ENCODE measurements around the gene SEMA4D.

SEMA4D gene

DNA sequence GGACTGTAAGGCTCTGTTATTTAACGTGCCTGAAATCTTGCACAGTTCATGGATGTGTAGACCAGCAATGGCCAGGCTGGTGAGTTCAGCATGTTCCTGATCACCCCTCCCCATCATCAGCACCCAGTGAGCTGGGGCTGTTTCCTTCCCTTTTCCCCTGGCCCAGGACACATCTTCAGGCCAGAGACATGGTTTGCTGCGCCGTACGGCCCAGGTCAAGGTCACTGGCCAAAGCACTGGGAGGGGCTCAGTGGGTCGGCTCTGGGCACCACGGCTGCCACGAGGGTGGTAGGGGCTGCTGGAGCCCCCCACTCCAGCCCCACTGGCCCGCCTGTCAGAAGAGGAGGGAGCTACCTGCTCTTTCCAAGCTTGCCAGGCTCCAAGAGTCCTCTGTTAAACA lies 55.9 kb downstream of the SEMA4D start:
- no peak for TF ChIP-seq POLR2A (IDR thresholded peaks at IDR 0.05; ENCODE audit: low read depth, low read length)
- DNase-seq (ENCODE audit: insufficient read length, low spot score), result no peak
- FAIRE-seq, result no peak

- FAIRE-seq, result no peak
- DNase-seq (ENCODE audit: insufficient read length, low spot score), result no peak
- no peak for TF ChIP-seq POLR2A (IDR thresholded peaks at IDR 0.05; ENCODE audit: low read depth, low read length)
Measured at GRCh38 chr9:89441655-89441970, 56.3 kb downstream of the SEMA4D start.

- DNase-seq (ENCODE audit: insufficient read length, low spot score) (no peak), FAIRE-seq (no peak)
- no peak for TF ChIP-seq POLR2A (IDR thresholded peaks at IDR 0.05; ENCODE audit: low read depth, low read length)
Measured at GRCh38 chr9:89440951-89441654, 56.8 kb downstream of the SEMA4D start.

DNA sequence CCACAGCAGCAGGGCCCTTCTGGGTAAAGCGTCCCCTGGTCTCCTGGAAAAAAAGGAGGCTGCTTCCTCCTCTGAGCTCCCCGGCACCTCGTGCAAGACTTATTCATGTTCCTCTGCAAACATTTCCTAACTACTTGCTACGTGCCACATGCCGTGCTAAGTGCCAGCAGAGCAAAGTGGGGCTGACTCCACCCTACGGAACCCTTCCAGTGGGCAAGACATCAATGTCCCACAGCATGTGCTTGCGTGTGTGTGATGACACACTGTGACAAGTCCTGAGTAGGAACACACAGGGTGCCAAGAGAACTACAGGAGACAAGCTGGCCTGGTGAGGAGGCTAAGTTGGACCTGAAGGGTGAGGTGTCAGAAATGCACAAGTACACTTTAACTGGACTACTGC lies 57.4 kb downstream of the SEMA4D start:
- no peak for TF ChIP-seq POLR2A (IDR thresholded peaks at IDR 0.05; ENCODE audit: low read depth, low read length)
- FAIRE-seq (no peak), DNase-seq (ENCODE audit: insufficient read length, low spot score) (no peak)

- TF ChIP-seq POLR2A (IDR thresholded peaks at IDR 0.05; ENCODE audit: low read depth, low read length), result no peak
- DNase-seq (ENCODE audit: insufficient read length, low spot score), result no peak
- no peak for FAIRE-seq
Measured at GRCh38 chr9:89440046-89440445, 57.9 kb downstream of the SEMA4D start.

- no peak for TF ChIP-seq POLR2A (IDR thresholded peaks at IDR 0.05; ENCODE audit: low read depth, low read length)
- FAIRE-seq (no peak), DNase-seq (ENCODE audit: insufficient read length, low spot score) (no peak)
Measured at GRCh38 chr9:89439571-89439970, 58.3 kb downstream of the SEMA4D start.

GRCh38 chr9:89438194-89438593 lies 59.7 kb downstream of the SEMA4D start:
- DNase-seq (ENCODE audit: insufficient read length, low spot score) (no peak), FAIRE-seq (no peak)
- no peak for TF ChIP-seq POLR2A (IDR thresholded peaks at IDR 0.05; ENCODE audit: low read depth, low read length)

DNA sequence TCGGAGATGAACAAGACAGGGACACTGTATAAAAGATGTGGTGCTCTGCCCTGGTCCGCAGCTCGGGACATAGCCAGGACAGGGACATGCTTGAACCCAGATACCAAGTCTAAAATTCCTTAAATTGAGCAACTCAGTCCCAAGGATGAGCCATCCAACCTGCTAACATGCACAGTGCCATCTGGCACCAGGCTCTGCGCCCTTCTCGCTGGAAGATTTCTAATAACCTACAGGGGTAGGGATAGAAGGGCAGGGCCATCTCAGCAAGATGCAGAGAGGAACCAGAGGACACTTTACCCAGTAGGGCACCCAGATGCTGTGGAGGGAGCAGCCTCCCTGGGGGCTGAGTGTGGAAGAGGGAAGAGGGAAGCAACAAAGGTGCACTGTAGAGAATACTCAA lies 60.1 kb downstream of the SEMA4D start:
- no peak for DNase-seq (ENCODE audit: insufficient read length, low spot score)
- TF ChIP-seq POLR2A (IDR thresholded peaks at IDR 0.05; ENCODE audit: low read depth, low read length), result no peak
- FAIRE-seq, result no peak

GRCh38 chr9:89436963-89437625 lies 60.8 kb downstream of the SEMA4D start:
- FAIRE-seq (no peak), DNase-seq (ENCODE audit: insufficient read length, low spot score) (no peak)

DNA sequence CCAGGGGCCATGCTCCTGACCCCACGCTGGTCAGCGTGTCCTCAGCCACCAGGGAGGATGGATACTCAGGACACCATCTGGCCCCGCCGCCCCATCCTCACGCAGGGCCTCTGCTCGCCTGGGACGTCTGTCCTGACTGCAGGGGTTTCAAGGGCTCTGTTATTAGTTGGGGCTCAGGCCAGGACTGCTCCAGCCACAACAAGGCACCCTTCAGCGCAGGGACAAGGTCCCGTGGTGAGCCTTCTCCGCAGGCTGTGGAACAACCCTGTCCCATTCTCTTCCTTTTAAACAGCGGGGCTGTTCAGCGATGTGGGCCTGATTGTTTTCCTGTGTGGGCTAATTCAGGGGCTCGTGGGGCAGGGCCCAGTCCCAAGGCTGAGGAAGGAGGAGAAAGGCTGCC lies 61.6 kb downstream of the SEMA4D start:
- TF ChIP-seq POLR2A (IDR thresholded peaks at IDR 0.05; ENCODE audit: low read depth, low read length), result no peak
- no peak for FAIRE-seq
- no peak for DNase-seq (ENCODE audit: insufficient read length, low spot score)

More at GRCh38 chr9:89436963-89437625, 60.8 kb downstream of the SEMA4D start:
- TF ChIP-seq POLR2A (IDR thresholded peaks at IDR 0.05; ENCODE audit: low read depth, low read length), result no peak

DNA sequence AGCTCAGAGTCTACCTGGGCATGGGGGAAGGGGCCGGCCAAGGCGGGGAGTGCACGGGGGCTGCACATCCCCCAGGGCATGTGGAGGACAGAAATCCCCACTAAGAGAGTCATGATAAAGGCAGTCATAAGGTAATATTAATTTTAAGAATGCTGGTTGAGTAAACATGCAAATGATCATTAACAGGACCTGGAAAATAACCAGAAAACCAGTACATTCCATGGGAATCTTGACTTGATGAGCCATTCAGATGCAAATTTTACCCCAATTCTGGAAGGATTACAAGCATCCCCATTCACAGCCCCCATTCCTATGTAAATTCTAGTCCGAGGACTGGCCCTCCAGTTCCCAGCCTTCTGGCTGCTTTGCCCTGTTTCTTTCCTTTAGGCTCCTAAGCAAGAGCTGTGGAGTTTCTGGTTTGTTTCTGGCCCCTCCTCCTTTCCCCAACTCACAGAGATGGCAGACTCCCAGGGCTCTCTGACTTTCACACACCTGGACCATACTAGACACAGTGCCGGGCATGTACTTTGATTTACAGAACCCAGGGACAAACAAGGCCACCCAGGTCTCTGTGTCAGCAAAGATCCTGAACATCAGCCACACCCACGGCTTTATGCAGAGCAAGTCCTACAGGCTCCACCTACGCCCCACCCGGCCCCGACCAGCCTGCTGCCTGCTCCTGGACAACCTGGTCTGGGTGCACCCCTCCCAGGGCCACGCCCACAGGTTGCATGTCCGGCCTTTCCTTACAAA lies 62.7 kb downstream of the SEMA4D start:
- no peak for TF ChIP-seq POLR2A (IDR thresholded peaks at IDR 0.05; ENCODE audit: low read depth, low read length)
- DNase-seq (ENCODE audit: insufficient read length, low spot score), result no peak
- FAIRE-seq, result no peak

DNA sequence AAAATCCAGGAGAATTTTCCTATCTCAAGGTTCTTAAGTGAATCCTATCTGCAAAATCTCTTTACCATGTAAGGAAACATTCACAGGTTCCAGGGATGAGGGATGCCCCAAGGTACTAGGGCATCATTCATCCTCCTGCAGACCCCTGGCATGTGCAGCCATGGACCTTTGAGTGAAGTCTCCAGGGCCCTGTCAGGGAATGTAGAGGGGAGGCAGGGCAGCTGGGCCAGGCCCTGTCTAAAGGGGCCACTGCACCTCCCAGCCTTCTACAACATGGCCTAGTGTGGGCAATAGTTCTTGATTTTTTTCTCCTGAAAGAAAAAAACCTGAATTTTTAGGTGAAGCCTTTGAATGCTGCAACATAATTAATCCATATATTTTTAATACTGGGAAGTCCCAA lies 63.3 kb downstream of the SEMA4D start:
- FAIRE-seq (no peak), DNase-seq (ENCODE audit: insufficient read length, low spot score) (no peak)
- TF ChIP-seq POLR2A (IDR thresholded peaks at IDR 0.05; ENCODE audit: low read depth, low read length), result no peak

DNA sequence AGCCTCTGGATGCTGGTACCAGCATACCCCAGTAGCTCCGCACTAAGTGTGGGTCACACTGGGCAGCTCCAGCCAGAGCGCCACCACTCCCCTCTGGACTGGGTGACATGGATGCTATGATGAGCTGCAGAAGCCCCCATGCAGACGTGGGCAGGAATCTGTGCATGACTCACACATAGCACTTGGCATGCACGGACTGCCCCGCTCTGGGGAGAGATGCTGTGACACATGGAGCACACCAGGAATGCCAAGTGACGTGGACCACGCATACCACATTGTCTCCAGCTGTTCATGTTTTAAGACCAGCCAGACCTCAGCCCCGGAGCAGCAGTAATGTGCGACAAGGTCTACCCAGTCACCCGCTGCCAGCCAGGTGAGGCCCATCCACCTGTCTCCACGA lies 64.1 kb downstream of the SEMA4D start:
- no peak for TF ChIP-seq POLR2A (IDR thresholded peaks at IDR 0.05; ENCODE audit: low read depth, low read length)
- DNase-seq (ENCODE audit: insufficient read length, low spot score) (no peak), FAIRE-seq (no peak)

GRCh38 chr9:89432986-89433530 lies 64.9 kb downstream of the SEMA4D start:
- no peak for TF ChIP-seq POLR2A (IDR thresholded peaks at IDR 0.05; ENCODE audit: low read depth, low read length)
- DNase-seq (ENCODE audit: insufficient read length, low spot score), result no peak
- no peak for FAIRE-seq
